Gastrocnemius medialis (tissue), 4 donors: ENCODE measurements around the gene HDHD5.

Experiments used
- CTCF ChIP-seq, 5 experiments: fragments of 450-650 bp in 3 of 5; fragments of 200-600 bp in 2 of 5; sonication (generic) in 2 of 5; IDR thresholded peaks in 4 of 5; conservative IDR thresholded peaks in 1 of 5; 1 replicate in 4 of 5; 2 replicates in 1 of 5; pipeline ENCODE4 v1.5.1; 2016 to 2019; ENCODE audit warnings: antibody characterized with exemption in 5 of 5, mild to moderate bottlenecking in 3 of 5, moderate library complexity in 3 of 5
- POLR2A ChIP-seq, 2 donors: fragments of 450-650 bp; IDR thresholded peaks; one replicate each; pipeline ENCODE4 v1.6.1; 2017; ENCODE audit warnings: antibody characterized with exemption in 2 of 2, mild to moderate bottlenecking in 2 of 2, moderate library complexity in 2 of 2

GRCh38 chr22:17133137-17133536, 25.9 kb downstream of the HDHD5 start:
- TF ChIP-seq CTCF (IDR thresholded peaks at IDR 0.05 in 4 of 5, conservative IDR thresholded peaks at IDR 0.05 in 1 of 5): no peak
- TF ChIP-seq POLR2A (IDR thresholded peaks at IDR 0.05): no peak
